AG04449 (cell line): ENCODE measurements around the gene PRELID3B.

Source experiments
- CTCF ChIA-PET: fragments of 350-600 bp; formaldehyde crosslinking; extraction: SDS; loops from one replicate; lab custom pipeline; 2021; ENCODE audit warnings: antibody characterized with exemption; lab: Yijun Ruan, JAX
- POLR2A ChIA-PET: fragments of 400-600, 350-600 bp; formaldehyde crosslinking; extraction: SDS; loops from one replicate; lab custom pipeline; 2020; ENCODE audit warnings: antibody characterized with exemption, inconsistent platforms; lab: Yijun Ruan, JAX
- DNase-seq: peaks from one replicate; pipeline ENCODE4 v3.0.0-alpha.2; 2010; ENCODE audit warnings: low read depth, low spot score
- H3K4me3 ChIP-seq: 2 replicates; pipeline ENCODE4 v1.5.1; 2011; ENCODE audit warnings: low read depth, mild to moderate bottlenecking, control low read depth, low read length
- CTCF ChIP-seq: IDR thresholded peaks from one replicate; pipeline ENCODE4 v1.5.1; 2011; ENCODE audit warnings: mild to moderate bottlenecking, moderate library complexity, low read length, control low read depth, inconsistent platforms; ENCODE audit not compliant: insufficient read depth; ENCODE audit errors: missing control alignments

PRELID3B gene

GRCh38 chr20:59040667-59041066, 1.9 kb downstream of the PRELID3B start:
- TF ChIP-seq CTCF, result no peak
- POLR2A ChIA-PET, result interaction anchor here (0.8 kb wide), 1 partner anchor 8 kb away, joined by 4 read pairs; the partner anchor contains the start of gene ATP5F1E
- no peak for DNase-seq
- H3K4me3 ChIP-seq, result no peak overlapping the region
- CTCF ChIA-PET, result interaction anchor here (0.6 to 2.0 kb wide), 3 partner anchors 8 to 182 kb away, joined by 3 to 6 read pairs (median 4); partner anchors contain the start of gene ATP5F1E

- no peak for TF ChIP-seq CTCF
- DNase-seq, result no peak
- ChIA-PET POLR2A (no interaction called here), CTCF (no interaction called here)
- H3K4me3 ChIP-seq, result no peak overlapping the region
Observed at GRCh38 chr20:59039233-59039632, 3.4 kb downstream of the PRELID3B start.

GRCh38 chr20:59037386-59037785, 5.2 kb downstream of the PRELID3B start:
- ChIA-PET CTCF (no interaction called here), POLR2A (no interaction called here)
- DNase-seq, result no peak
- no peak overlapping the region for H3K4me3 ChIP-seq
- no peak for TF ChIP-seq CTCF

GRCh38 chr20:59035381-59035780, 7.2 kb downstream of the PRELID3B start:
- TF ChIP-seq CTCF, result no peak
- no peak for DNase-seq
- no peak overlapping the region for H3K4me3 ChIP-seq
- ChIA-PET POLR2A (no interaction called here), CTCF (no interaction called here)

GRCh38 chr20:59033616-59034165, 8.9 kb downstream of the PRELID3B start:
- CTCF ChIA-PET, result interaction anchor here (0.7 to 1.4 kb wide), 5 partner anchors 8 to 422 kb away, joined by 3 to 4 read pairs (median 3); no protein-coding TSS in a partner anchor
- POLR2A ChIA-PET, result interaction anchor here (1.8 kb wide), 1 partner anchor 9 kb away, joined by 7 read pairs; the partner anchor contains the start of gene PRELID3B
- DNase-seq, result no peak
- no peak for TF ChIP-seq CTCF
- no peak overlapping the region for H3K4me3 ChIP-seq

GRCh38 chr20:59033093-59033492, 9.5 kb downstream of the PRELID3B start:
- no peak overlapping the region for H3K4me3 ChIP-seq
- ChIA-PET POLR2A (interaction anchor here (1.1 to 1.8 kb wide), 5 partner anchors 7 to 142 kb away, joined by 3 to 13 read pairs (median 7); partner anchors contain the start of gene PRELID3B), CTCF (interaction anchor here (0.8 to 1.3 kb wide), 3 partner anchors 14 to 423 kb away, joined by 3 to 4 read pairs (median 3); no protein-coding TSS in a partner anchor)
- TF ChIP-seq CTCF, result no peak
- no peak for DNase-seq
